HT-29 (cell line): Measurements from ENCODE around the gene SH3RF2. TPM values are rescaled to one million over a fixed set of nuclear protein-coding genes. Genes with fewer than 3 reads are reported as not detected.
"Not testable (repeated sequence)": the region's sequence is repeated elsewhere in the genome, so short reads cannot be mapped to it uniquely, and the experiment has no call there.

Source experiments
- DNase-seq: peaks from one replicate; pipeline ENCODE4 v3.0.0-alpha.2; 2015; ENCODE audit warnings: low spot score
- total RNA-seq: library from RNA; depleted of rRNA; stranded (reverse); fragments of >200 nt; shearing (Covaris generic); gene quantifications from 2 replicates; pipeline ENCODE4 v1.2.3, GENCODE V29; 2014

SH3RF2 gene
- total RNA-seq, 1 experiment from 2014 or later: 15.9 TPM

- no peak for DNase-seq
Measured at GRCh38 chr5:146006470-146007190, 70.3 kb downstream of the SH3RF2 start.

- peak; percentile 34 for DNase-seq
Measured at GRCh38 chr5:146007270-146007669, 70.9 kb downstream of the SH3RF2 start.

GRCh38 chr5:146007989-146008388 is 71.6 kb downstream of the SH3RF2 start:
- no peak for DNase-seq

GRCh38 chr5:146009020-146009419 is 72.6 kb downstream of the SH3RF2 start:
- DNase-seq: no peak

- DNase-seq: not testable (repeated sequence)
Measured at GRCh38 chr5:146010447-146010846, 74.1 kb downstream of the SH3RF2 start.

- no peak for DNase-seq
Measured at GRCh38 chr5:146013761-146014160, 77.4 kb downstream of the SH3RF2 start.

- DNase-seq: no peak
Measured at GRCh38 chr5:146015001-146015400, 78.6 kb downstream of the SH3RF2 start.

- no peak for DNase-seq
Measured at GRCh38 chr5:146016764-146017484, 80.5 kb downstream of the SH3RF2 start.

- no peak for DNase-seq
Measured at GRCh38 chr5:146018514-146019375, 82.4 kb downstream of the SH3RF2 start.

GRCh38 chr5:146020100-146020499 is 83.7 kb downstream of the SH3RF2 start:
- DNase-seq: no peak

- no peak for DNase-seq
Measured at GRCh38 chr5:146024034-146024433, 87.7 kb downstream of the SH3RF2 start.

- DNase-seq: peak; percentile 74
Measured at GRCh38 chr5:146025114-146025680, 88.8 kb downstream of the SH3RF2 start.

- DNase-seq: no peak
Measured at GRCh38 chr5:146025681-146026080, 89.3 kb downstream of the SH3RF2 start.

GRCh38 chr5:146026307-146027010 is 90.1 kb downstream of the SH3RF2 start:
- DNase-seq: no peak

- DNase-seq: peak; percentile 88
Measured at GRCh38 chr5:146027751-146028150, 91.4 kb downstream of the SH3RF2 start.

- no peak for DNase-seq
Measured at GRCh38 chr5:146032911-146033310, 96.5 kb downstream of the SH3RF2 start.

GRCh38 chr5:146034127-146034526 is 97.7 kb downstream of the SH3RF2 start:
- no peak for DNase-seq

GRCh38 chr5:146034605-146035004 is 98.2 kb downstream of the SH3RF2 start:
- no peak for DNase-seq

GRCh38 chr5:146039420-146039819 is 103.0 kb downstream of the SH3RF2 start:
- no peak for DNase-seq

- DNase-seq: no peak
Measured at GRCh38 chr5:146040527-146040926, 104.1 kb downstream of the SH3RF2 start.

GRCh38 chr5:146041180-146041789 is 104.9 kb downstream of the SH3RF2 start:
- peak; percentile 37 for DNase-seq
